ENCODE data around the gene DCANP1.

DNA sequence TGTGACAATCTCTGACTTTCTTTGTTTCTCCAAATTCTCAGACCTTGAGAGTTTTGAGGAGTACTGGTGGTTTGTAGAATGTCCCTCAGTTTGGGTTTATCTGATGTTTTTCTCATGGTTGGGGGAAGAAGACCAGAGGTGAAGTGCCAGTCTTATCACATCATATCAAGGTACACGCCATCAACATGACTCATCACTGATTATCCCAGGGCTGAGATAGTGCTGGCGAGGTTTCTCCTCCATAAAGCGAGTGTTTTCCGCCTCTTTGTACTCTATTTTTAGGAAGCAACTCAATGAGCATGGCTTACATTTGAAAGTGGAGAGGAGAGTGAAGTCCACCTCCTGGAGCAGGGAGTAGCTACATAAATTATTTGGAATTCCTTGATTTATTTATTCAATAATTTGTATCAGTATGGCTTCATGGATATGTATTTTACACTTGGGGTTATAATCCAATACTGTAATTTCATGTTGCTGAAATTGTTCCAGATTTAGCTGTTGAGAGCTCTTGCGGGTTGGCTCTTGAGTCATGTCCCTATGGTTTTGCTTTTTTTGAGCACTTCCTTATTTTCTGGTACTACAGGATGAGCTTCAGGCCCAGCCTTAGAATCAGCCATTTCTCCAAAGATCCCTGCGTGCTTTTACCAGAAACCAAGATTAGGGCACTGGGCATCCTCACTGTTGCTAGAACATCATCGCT lies 23.9 kb downstream of the DCANP1 start:
- no peak for TF ChIP-seq CTCF (IDR thresholded peaks at IDR 0.05)
- no peak for TF ChIP-seq EP300 (IDR thresholded peaks at IDR 0.05)

Measured in ovary (tissue), 3 donors.